Retina (tissue), 1 donor: Measurements from ENCODE around the gene PLSCR1.
A peak's percentile ranks its signal among the peaks of the same experiment; 100 is the strongest.

ENCODE experiments used
- DNase-seq: peaks from one replicate; pipeline ENCODE4 v3.0.0-alpha.2; 2016

Gene PLSCR1

GRCh38 chr3:146544002-146544928, at the start of gene PLSCR1:
Gene PLSCR1 (minus strand): TSS chr3:146544607. CDS start chr3:146536552, 8,055 bp downstream.
- DNase-seq = peak; percentile 87

GRCh38 chr3:146593776-146594175, 49.4 kb upstream of the PLSCR1 start:
- no peak for DNase-seq

- no peak for DNase-seq
Observed at GRCh38 chr3:146590521-146590920, 46.1 kb upstream of the PLSCR1 start.

- DNase-seq = no peak
Observed at GRCh38 chr3:146589899-146590508, 45.6 kb upstream of the PLSCR1 start.

- no peak for DNase-seq
Observed at GRCh38 chr3:146585156-146585555, 40.7 kb upstream of the PLSCR1 start.

- no peak for DNase-seq
Observed at GRCh38 chr3:146581951-146582467, 37.6 kb upstream of the PLSCR1 start.

GRCh38 chr3:146581080-146581601, 36.7 kb upstream of the PLSCR1 start:
- no peak for DNase-seq

GRCh38 chr3:146577662-146578061, 33.3 kb upstream of the PLSCR1 start:
- no peak for DNase-seq

GRCh38 chr3:146575636-146576035, 31.2 kb upstream of the PLSCR1 start:
- DNase-seq = no peak

GRCh38 chr3:146574173-146574572, 29.8 kb upstream of the PLSCR1 start:
- no peak for DNase-seq

- no peak for DNase-seq
Observed at GRCh38 chr3:146569314-146569713, 24.9 kb upstream of the PLSCR1 start.

- no peak for DNase-seq
Observed at GRCh38 chr3:146566138-146566537, 21.7 kb upstream of the PLSCR1 start.

- DNase-seq = no peak
Observed at GRCh38 chr3:146561879-146562278, 17.5 kb upstream of the PLSCR1 start.

- DNase-seq = no peak
Observed at GRCh38 chr3:146561463-146561862, 17.1 kb upstream of the PLSCR1 start.

GRCh38 chr3:146560678-146561077, 16.3 kb upstream of the PLSCR1 start:
- no peak for DNase-seq

GRCh38 chr3:146559388-146559787, 15.0 kb upstream of the PLSCR1 start:
- no peak for DNase-seq

- DNase-seq = no peak
Observed at GRCh38 chr3:146558781-146559180, 14.4 kb upstream of the PLSCR1 start.

- DNase-seq = no peak
Observed at GRCh38 chr3:146557745-146558144, 13.3 kb upstream of the PLSCR1 start.

- DNase-seq = no peak
Observed at GRCh38 chr3:146555311-146555710, 10.9 kb upstream of the PLSCR1 start.

- no peak for DNase-seq
Observed at GRCh38 chr3:146554151-146554760, 9.8 kb upstream of the PLSCR1 start.

GRCh38 chr3:146550743-146551510, 6.5 kb upstream of the PLSCR1 start:
- no peak for DNase-seq

GRCh38 chr3:146550070-146550615, 5.7 kb upstream of the PLSCR1 start:
- no peak for DNase-seq
